Spleen (tissue), 7 donors: ENCODE results near the gene HECW1.

ENCODE experiments used
- CTCF ChIP-seq, 11 experiments: fragments of 200-600 bp in 7 of 11; fragments of 450-650 bp in 4 of 11; sonication (generic) in 4 of 11; IDR thresholded peaks in 8 of 11; conservative IDR thresholded peaks in 3 of 11; 1 replicate in 7 of 11; 2 replicates in 4 of 11; pipeline versions ENCODE4 v1.4.0 to v1.8.0; 2016 to 2021; ENCODE audit warnings: antibody characterized with exemption in 11 of 11, inconsistent platforms in 4 of 11, mild to moderate bottlenecking in 1 of 11
- POLR2AphosphoS5 ChIP-seq, 3 donors: sonication (generic); formaldehyde crosslinking; IDR thresholded peaks; one replicate each; pipeline ENCODE4 v1.5.1; 2017; ENCODE audit warnings: antibody characterized with exemption in 3 of 3
- donor health status: DM: no; HTN: no; CAD: no; lungs with moderate emphysema.
- donor health status: DM: no; HTN: no; CAD: no.
- donor health status: DM: no; HTN: no; CAD: no.

DNA sequence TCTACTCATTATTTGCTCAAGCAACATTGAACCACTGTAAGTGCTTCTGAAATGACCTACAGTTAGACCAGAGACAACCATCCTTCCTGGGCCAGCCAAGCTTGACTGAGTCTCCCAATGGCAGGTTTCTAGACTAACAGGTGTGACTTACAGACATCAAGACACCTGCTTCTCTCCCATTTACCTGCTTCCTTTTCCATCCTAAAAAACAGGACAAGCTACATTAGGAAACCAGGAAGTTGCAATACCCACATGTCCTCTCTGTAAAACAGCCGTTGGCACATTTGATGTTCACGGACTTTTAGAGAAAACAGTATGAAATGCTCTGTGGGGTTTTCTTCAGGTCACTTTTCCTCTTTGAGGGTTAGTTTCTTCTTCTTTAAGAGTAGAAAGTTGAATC, 4.0 kb downstream of the HECW1 start:
- TF ChIP-seq CTCF (IDR thresholded peaks at IDR 0.05 in 8 of 11, conservative IDR thresholded peaks at IDR 0.05 in 3 of 11): no peak
- TF ChIP-seq POLR2AphosphoS5 (IDR thresholded peaks at IDR 0.05): no peak
